ENCODE results near the gene NFASC. TPM values are rescaled to one million over a fixed set of nuclear protein-coding genes. Genes with fewer than 3 reads are reported as not detected.

NFASC gene
- total RNA-seq, 1 donor from 2014 or later = 29.6 TPM

DNA sequence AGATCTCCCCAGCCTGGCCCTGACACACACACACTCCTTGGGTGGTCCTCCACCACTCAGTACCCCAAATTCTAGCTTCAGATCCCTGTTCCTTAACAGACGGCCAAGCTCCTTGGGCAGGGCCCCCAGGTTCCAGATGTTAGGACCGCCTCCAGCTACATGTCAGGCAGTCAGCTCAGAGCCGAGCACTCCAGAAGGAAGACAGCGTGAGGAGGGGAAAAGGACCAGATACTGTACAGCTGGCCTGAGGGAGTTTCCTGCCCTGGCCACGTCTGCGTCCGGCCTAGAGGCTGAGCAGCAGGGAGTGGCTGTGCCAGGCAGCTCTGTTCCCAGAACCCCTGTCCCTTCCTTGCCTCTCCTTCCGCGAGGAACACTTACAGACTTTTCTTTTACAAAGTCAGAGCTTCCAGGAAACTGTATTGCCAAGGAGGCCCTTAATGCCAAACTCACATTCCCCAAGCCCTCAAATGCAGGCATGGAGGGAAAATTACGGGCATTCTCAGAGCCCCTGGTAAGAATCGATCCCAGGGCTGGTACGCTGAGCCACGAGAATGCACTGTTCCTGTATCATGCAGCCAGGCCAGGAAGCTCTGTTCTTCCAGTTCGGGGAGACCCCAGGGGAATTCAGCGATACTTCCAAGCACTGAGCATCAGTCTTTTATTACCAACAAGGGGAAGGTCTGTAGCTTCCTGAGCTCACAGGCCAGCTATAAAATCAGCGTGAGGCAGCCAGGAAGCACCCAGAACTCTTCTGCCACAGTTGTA is 127.1 kb downstream of the NFASC start:
- FAIRE-seq = no peak
- H3K4me1 Mint-ChIP-seq (ENCODE audit: low read depth, unreplicated experiment) = peaks cover 12% of the 10 kb centered on the region
- TF ChIP-seq, protein P1, sequence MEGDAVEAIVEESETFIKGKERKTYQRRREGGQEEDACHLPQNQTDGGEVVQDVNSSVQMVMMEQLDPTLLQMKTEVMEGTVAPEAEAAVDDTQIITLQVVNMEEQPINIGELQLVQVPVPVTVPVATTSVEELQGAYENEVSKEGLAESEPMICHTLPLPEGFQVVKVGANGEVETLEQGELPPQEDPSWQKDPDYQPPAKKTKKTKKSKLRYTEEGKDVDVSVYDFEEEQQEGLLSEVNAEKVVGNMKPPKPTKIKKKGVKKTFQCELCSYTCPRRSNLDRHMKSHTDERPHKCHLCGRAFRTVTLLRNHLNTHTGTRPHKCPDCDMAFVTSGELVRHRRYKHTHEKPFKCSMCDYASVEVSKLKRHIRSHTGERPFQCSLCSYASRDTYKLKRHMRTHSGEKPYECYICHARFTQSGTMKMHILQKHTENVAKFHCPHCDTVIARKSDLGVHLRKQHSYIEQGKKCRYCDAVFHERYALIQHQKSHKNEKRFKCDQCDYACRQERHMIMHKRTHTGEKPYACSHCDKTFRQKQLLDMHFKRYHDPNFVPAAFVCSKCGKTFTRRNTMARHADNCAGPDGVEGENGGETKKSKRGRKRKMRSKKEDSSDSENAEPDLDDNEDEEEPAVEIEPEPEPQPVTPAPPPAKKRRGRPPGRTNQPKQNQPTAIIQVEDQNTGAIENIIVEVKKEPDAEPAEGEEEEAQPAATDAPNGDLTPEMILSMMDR (IDR thresholded peaks at IDR 0.05; ENCODE audit: insufficient read depth, low read depth, low read length) = no peak
- no peak for TF ChIP-seq EZH2 (IDR thresholded peaks at IDR 0.05; ENCODE audit: insufficient read depth, low read length)
- Histone ChIP-seq H3K9ac (ENCODE audit: low read length) (no peak overlapping the region), H3K9me3 (ENCODE audit: insufficient read depth, low read depth, low read length) (no peaks in the 10 kb centered on the region), H3K27ac (ENCODE audit: low read depth, low read length) (no peak overlapping the region), H3K27me3 (ENCODE audit: insufficient read depth, low read length) (no peaks in the 10 kb centered on the region), H4K20me1 (ENCODE audit: insufficient read depth, low read length) (no peaks in the 10 kb centered on the region), H3K79me2 (ENCODE audit: insufficient read depth, low read length) (no peaks in the 10 kb centered on the region), H3K4me3 (ENCODE audit: insufficient read depth, low read depth, low read length) (no peak overlapping the region), H3K4me1 (ENCODE audit: insufficient read depth, low read length) (peaks cover 18% of the 10 kb centered on the region), H3K36me3 (ENCODE audit: insufficient read depth, low read length) (no peaks in the 10 kb centered on the region), H3K4me2 (ENCODE audit: low read length) (no peak overlapping the region), H2AFZ (ENCODE audit: low read depth, low read length) (no peak overlapping the region)
- H3K27ac Mint-ChIP-seq (ENCODE audit: unreplicated experiment) = no peak overlapping the region
- H3K9me3 Mint-ChIP-seq (ENCODE audit: unreplicated experiment) = peaks cover 2% of the 10 kb centered on the region
- no peak overlapping the region for H3K4me3 Mint-ChIP-seq (ENCODE audit: unreplicated experiment)
- H3K36me3 Mint-ChIP-seq (ENCODE audit: low read depth, unreplicated experiment) = peaks cover 15% of the 10 kb centered on the region
- peaks cover 32% of the 10 kb centered on the region for H3K27me3 Mint-ChIP-seq (ENCODE audit: low read depth, unreplicated experiment)
- DNase-seq (ENCODE audit: low read depth) = no peak

DNA sequence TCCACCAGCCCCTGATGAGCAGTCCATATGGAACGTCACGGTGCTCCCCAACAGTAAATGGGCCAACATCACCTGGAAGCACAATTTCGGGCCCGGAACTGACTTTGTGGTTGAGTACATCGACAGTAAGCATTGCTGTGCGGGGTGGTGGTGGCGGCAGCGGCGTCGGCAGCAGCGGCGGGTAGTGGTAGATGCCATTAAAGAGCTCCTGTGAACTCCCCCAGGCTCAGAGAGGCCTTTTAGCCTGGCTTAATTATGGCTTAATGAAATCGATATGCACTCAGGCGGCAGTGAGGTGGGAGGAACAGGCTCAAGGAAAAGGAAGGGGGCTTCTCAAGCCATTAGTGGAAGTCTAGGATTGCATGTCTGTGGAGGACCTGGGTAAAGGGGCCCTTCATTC is 130.5 kb downstream of the NFASC start:
- TF ChIP-seq EZH2 (IDR thresholded peaks at IDR 0.05; ENCODE audit: insufficient read depth, low read length) = no peak
- TF ChIP-seq, protein P1 (IDR thresholded peaks at IDR 0.05; ENCODE audit: insufficient read depth, low read depth, low read length) = no peak
- Histone ChIP-seq H3K9me3 (ENCODE audit: insufficient read depth, low read depth, low read length) (no peaks in the 10 kb centered on the region), H3K79me2 (ENCODE audit: insufficient read depth, low read length) (no peaks in the 10 kb centered on the region), H4K20me1 (ENCODE audit: insufficient read depth, low read length) (no peaks in the 10 kb centered on the region), H3K27me3 (ENCODE audit: insufficient read depth, low read length) (no peaks in the 10 kb centered on the region), H3K27ac (ENCODE audit: low read depth, low read length) (no peak overlapping the region), H3K4me3 (ENCODE audit: insufficient read depth, low read depth, low read length) (no peak overlapping the region), H3K4me1 (ENCODE audit: insufficient read depth, low read length) (peaks cover 5% of the 10 kb centered on the region), H3K36me3 (ENCODE audit: insufficient read depth, low read length) (no peaks in the 10 kb centered on the region), H2AFZ (ENCODE audit: low read depth, low read length) (no peak overlapping the region), H3K4me2 (ENCODE audit: low read length) (no peak overlapping the region), H3K9ac (ENCODE audit: low read length) (no peak overlapping the region)
- Mint-ChIP-seq H3K27me3 (ENCODE audit: low read depth, unreplicated experiment) (peaks cover 45% of the 10 kb centered on the region), H3K9me3 (ENCODE audit: unreplicated experiment) (peaks cover 2% of the 10 kb centered on the region), H3K4me3 (ENCODE audit: unreplicated experiment) (no peak overlapping the region), H3K36me3 (ENCODE audit: low read depth, unreplicated experiment) (peaks cover 16% of the 10 kb centered on the region), H3K27ac (ENCODE audit: unreplicated experiment) (peak overlapping the region; percentile 67), H3K4me1 (ENCODE audit: low read depth, unreplicated experiment) (peaks cover 17% of the 10 kb centered on the region)
- FAIRE-seq (no peak), DNase-seq (ENCODE audit: low read depth) (no peak)

DNA sequence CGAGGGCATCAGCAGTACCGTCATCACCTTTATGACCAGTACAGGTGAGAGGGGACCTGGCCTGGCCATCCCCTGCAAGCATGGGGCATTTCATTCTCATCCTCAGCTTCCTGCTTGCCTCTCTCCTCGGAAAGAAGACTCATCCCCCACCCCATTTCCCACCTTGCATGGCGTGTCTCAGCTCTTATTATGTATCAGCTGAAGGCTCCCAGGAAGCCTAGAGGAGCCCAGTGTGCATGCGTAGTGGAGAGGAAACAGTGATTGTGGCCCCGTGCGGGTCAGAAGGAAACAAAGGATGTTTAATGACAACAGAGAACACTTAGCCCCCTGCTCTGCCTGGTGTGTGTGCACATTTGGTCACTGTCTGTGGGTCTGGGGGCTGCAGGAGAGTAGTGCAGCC is 132.0 kb downstream of the NFASC start:
- Histone ChIP-seq H2AFZ (ENCODE audit: low read depth, low read length) (no peak overlapping the region), H4K20me1 (ENCODE audit: insufficient read depth, low read length) (no peaks in the 10 kb centered on the region), H3K27me3 (ENCODE audit: insufficient read depth, low read length) (no peaks in the 10 kb centered on the region), H3K4me2 (ENCODE audit: low read length) (no peak overlapping the region), H3K9me3 (ENCODE audit: insufficient read depth, low read depth, low read length) (no peaks in the 10 kb centered on the region), H3K9ac (ENCODE audit: low read length) (no peak overlapping the region), H3K4me3 (ENCODE audit: insufficient read depth, low read depth, low read length) (no peak overlapping the region), H3K79me2 (ENCODE audit: insufficient read depth, low read length) (no peaks in the 10 kb centered on the region), H3K36me3 (ENCODE audit: insufficient read depth, low read length) (no peaks in the 10 kb centered on the region), H3K27ac (ENCODE audit: low read depth, low read length) (no peak overlapping the region), H3K4me1 (ENCODE audit: insufficient read depth, low read length) (no peaks in the 10 kb centered on the region)
- peaks cover 52% of the 10 kb centered on the region for H3K27me3 Mint-ChIP-seq (ENCODE audit: low read depth, unreplicated experiment)
- H3K4me3 Mint-ChIP-seq (ENCODE audit: unreplicated experiment) = no peak overlapping the region
- H3K9me3 Mint-ChIP-seq (ENCODE audit: unreplicated experiment) = no peaks in the 10 kb centered on the region
- no peak for FAIRE-seq
- peaks cover 11% of the 10 kb centered on the region for H3K36me3 Mint-ChIP-seq (ENCODE audit: low read depth, unreplicated experiment)
- no peak for TF ChIP-seq EZH2 (IDR thresholded peaks at IDR 0.05; ENCODE audit: insufficient read depth, low read length)
- TF ChIP-seq, protein P1 (IDR thresholded peaks at IDR 0.05; ENCODE audit: insufficient read depth, low read depth, low read length) = no peak
- no peak for DNase-seq (ENCODE audit: low read depth)
- H3K4me1 Mint-ChIP-seq (ENCODE audit: low read depth, unreplicated experiment) = peaks cover 14% of the 10 kb centered on the region
- H3K27ac Mint-ChIP-seq (ENCODE audit: unreplicated experiment) = no peak overlapping the region

Data from astrocyte (in vitro differentiated cells and primary cell).